ENCODE measurements around the gene PMS1. TPM values are rescaled to one million over a fixed set of nuclear protein-coding genes. Genes with fewer than 3 reads are reported as not detected.
"Not testable (repeated sequence)": the region's sequence is repeated elsewhere in the genome, so short reads cannot be mapped to it uniquely, and the experiment has no call there.

Gene PMS1
- total RNA-seq, 1 donor from 2014 or later = 13.6 TPM

DNA sequence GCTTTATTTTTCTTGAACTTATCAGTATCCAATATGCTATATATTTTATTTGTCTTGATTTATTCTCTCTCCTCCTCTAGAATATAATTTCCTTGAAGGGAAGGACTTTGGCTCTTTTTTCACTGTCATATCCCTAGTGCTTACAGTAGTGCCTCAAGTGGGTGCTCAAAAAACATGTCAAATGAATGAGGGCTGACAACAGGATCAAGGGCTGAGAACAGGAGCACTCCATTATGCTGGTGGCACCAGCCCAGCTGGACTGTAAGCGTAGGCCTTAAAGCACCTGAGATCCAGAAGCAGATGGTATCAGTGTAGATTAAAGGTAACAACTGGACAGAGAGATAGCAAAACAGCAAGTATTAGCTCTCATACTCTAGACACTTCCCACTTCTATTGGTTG, 46.3 kb downstream of the PMS1 start:
- H3K4me3 ChIP-seq (ENCODE audit: low read depth, low read length) = no peak overlapping the region
- no peak for DNase-seq (ENCODE audit: low read depth)
- TF ChIP-seq, protein P1, sequence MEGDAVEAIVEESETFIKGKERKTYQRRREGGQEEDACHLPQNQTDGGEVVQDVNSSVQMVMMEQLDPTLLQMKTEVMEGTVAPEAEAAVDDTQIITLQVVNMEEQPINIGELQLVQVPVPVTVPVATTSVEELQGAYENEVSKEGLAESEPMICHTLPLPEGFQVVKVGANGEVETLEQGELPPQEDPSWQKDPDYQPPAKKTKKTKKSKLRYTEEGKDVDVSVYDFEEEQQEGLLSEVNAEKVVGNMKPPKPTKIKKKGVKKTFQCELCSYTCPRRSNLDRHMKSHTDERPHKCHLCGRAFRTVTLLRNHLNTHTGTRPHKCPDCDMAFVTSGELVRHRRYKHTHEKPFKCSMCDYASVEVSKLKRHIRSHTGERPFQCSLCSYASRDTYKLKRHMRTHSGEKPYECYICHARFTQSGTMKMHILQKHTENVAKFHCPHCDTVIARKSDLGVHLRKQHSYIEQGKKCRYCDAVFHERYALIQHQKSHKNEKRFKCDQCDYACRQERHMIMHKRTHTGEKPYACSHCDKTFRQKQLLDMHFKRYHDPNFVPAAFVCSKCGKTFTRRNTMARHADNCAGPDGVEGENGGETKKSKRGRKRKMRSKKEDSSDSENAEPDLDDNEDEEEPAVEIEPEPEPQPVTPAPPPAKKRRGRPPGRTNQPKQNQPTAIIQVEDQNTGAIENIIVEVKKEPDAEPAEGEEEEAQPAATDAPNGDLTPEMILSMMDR (conservative IDR thresholded peaks at IDR 0.05; ENCODE audit: low read depth, low read length) = no peak

DNA sequence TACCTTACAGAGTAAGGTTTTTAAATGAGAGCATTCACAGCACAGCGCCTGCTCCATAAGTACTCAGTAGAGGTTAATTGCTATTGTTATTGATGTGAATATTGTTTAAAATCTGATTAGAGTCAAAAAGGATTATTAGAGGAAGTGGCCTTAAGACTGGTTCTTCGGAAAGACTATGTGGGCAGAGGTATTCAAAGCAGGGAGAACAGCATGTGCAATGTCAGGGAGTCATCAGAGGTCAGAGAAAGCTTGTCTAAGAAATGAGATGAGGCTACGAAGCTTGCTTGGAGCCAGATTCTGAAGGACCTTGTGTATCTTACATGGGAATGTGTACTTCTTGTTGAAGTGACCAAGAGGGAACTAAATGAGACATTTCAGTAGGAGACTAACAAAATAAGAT, 49.8 kb downstream of the PMS1 start:
- TF ChIP-seq, protein P1 (conservative IDR thresholded peaks at IDR 0.05; ENCODE audit: low read depth, low read length) = no peak
- no peak overlapping the region for H3K4me3 ChIP-seq (ENCODE audit: low read depth, low read length)
- no peak for DNase-seq (ENCODE audit: low read depth)

DNA sequence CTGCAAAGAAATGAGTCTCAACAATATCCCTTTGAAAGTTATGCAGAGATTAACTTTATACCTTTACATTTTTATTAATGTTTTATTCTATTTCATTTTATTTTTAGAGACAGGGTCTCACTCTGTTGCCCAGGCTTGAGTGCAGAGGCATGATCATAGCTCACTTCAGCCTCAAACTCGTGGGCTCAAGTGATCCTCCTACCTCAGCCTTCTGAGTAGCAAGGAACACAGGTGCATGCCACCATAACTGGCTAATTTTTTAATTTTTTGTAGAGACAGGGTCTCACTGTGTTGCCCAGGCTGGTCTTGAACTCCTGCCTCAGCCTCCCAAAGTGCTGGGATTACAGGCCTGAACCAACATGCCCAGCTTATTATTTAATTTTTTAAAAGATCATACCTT, 50.4 kb downstream of the PMS1 start:
- not testable (repeated sequence) for DNase-seq (ENCODE audit: low read depth); H3K4me3 ChIP-seq (ENCODE audit: low read depth, low read length)

DNA sequence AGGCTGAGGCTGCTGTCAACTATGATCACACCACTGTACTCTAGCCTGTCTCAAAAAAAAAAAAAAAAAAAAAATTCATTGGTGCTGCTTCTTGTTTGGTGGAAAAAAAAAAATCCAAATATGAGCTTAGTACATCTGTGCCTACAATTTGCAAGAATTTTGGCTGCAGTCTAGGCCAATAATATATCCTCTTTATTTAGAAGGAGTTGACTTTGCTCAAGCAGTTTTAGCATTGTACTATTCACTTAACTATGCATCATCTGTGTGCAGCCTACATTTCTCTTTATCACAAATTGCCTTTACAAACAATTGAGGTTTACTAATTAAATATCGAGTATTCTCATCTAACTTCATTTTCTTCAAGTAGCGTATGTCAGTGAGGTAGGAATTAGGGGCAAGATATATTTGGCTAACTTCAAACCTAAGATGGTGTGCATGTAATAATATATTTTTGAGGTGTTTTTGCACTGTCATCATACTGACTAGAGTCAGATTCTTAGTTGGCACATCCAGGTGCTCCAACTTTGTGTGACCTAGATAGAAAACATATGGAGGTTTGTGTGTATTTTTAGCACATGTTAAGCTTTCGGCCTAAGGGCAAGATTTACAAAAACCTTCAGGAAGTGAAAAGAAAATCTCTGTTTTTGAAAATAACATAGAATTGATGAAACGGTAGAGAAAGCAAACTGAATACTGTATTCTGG, 51.8 kb downstream of the PMS1 start:
- no peak for DNase-seq (ENCODE audit: low read depth)
- TF ChIP-seq, protein P1 (conservative IDR thresholded peaks at IDR 0.05; ENCODE audit: low read depth, low read length) = no peak
- no peak overlapping the region for H3K4me3 ChIP-seq (ENCODE audit: low read depth, low read length)

DNA sequence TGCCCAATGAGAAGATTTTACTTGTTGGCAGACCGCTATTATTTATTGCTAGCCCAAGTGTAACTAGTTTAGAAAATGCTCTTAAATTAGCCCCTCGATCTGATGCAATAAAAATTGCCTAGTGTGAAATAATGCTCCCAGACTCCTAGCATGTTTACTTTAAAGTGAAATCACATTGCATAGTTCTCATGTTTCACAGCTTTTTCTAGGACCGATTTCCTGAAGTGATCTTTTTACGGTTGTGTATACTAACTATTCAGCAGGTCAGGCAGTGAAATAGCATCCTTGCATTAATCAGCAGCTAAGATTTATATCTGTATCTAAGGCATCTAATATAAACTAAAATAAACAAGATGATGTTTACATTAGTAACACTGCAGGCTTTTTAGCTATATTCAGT, 52.4 kb downstream of the PMS1 start:
- H3K4me3 ChIP-seq (ENCODE audit: low read depth, low read length) = no peak overlapping the region
- no peak for DNase-seq (ENCODE audit: low read depth)
- TF ChIP-seq, protein P1 (conservative IDR thresholded peaks at IDR 0.05; ENCODE audit: low read depth, low read length) = no peak

DNA sequence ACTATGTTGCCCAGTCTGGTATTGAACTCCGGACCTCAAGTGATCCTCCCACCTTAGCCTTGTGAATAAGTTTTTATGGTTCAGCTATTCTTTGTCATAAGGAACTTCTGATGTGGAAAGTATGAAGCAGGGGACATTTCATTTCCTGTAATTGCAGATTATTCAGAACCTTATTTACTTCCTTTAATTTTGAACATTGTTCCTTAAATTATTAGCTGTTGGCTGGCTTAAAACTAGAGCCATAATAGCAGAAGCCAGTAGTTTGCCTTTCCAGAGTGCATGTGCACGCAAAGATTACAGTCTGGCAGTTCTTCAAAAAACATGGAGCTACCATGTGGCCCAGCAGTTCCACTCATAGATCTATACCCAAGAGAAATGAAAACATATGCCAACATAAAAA, 53.1 kb downstream of the PMS1 start:
- TF ChIP-seq, protein P1 (conservative IDR thresholded peaks at IDR 0.05; ENCODE audit: low read depth, low read length) = no peak
- no peak overlapping the region for H3K4me3 ChIP-seq (ENCODE audit: low read depth, low read length)
- no peak for DNase-seq (ENCODE audit: low read depth)

DNA sequence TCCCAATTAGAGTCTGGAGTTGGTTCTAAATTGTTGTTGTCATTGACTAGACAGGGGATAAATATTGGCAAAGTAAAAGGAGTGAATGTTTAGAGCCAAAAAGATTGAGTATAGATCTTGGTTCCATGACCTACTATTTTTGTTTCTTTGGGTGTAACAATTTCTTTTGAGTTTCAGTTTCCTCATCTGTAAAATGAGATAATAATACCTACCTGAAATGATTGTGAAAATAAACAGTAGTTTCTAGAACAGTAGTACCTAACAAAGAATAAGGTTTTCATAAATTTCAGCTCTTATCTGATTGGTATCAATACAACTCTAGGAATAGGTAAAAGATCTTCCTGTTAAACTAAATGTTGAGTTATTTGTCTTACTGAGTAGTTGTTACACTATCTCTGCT, 56.8 kb downstream of the PMS1 start:
- DNase-seq (ENCODE audit: low read depth) = no peak
- TF ChIP-seq, protein P1 (conservative IDR thresholded peaks at IDR 0.05; ENCODE audit: low read depth, low read length) = no peak
- no peak overlapping the region for H3K4me3 ChIP-seq (ENCODE audit: low read depth, low read length)

Measured in epithelial cell of proximal tubule (primary cell).